ENCODE results near the gene WDR13.

WDR13 gene

DNA sequence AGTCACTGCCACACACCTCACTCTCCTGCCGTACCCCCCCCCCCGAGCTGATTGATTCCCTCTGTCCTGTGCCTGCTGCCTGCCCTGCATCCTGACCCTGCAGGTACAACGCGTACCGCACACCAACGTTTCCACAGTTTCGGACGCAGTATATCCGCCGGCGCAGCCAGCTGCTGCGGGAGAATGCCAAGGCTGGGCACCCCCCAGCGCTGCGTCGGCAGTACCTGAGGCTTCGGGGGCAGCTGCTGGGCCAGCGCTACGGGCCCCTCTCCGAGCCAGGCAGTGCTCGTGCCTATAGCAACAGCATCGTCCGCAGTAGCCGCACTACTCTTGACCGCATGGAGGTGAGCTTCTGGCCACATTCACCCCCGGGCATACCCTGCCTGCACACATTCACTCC lies 1.3 kb downstream of the WDR13 start:
- peak overlapping the region in 1 of 2 donors; percentile 62 for H3K4me3 ChIP-seq (ENCODE audit: low read depth in 1 of 2, low read length in 2 of 2)
- no peaks in the 10 kb centered on the region for H3K27me3 ChIP-seq (ENCODE audit: low read depth, low read length)
- H3K36me3 ChIP-seq (ENCODE audit: control insufficient read depth in 1 of 2, insufficient read depth in 2 of 2, low read length in 2 of 2), result peaks cover 10 to 47% of the 10 kb centered on the region in 2 donors
- H3K27ac ChIP-seq (ENCODE audit: low read length), result peak overlapping the region; percentile 89
- H3K4me1 ChIP-seq (ENCODE audit: control insufficient read depth in 1 of 2, insufficient read depth in 2 of 2, low read length in 2 of 2), result peaks cover 0 to 6% of the 10 kb centered on the region in 2 donors
- H3K9me3 ChIP-seq (ENCODE audit: control insufficient read depth in 1 of 2, low read length in 2 of 2), result no peaks in the 10 kb centered on the region

DNA sequence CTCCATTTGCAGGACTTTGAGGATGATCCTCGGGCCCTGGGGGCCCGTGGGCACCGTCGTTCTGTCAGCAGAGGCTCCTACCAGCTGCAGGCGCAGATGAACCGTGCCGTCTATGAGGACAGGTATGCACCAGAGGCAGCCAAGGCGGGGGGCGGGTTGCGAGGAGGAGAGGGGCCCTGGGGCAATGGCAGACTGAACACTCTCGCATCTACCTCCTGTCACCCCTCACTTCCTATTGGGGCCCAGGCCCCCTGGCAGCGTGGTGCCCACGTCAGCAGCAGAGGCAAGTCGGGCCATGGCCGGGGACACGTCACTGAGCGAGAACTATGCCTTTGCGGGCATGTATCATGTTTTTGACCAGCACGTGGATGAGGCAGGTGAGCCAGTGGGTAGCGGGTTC lies 2.0 kb downstream of the WDR13 start:
- H3K4me1 ChIP-seq (ENCODE audit: control insufficient read depth in 1 of 2, insufficient read depth in 2 of 2, low read length in 2 of 2), result peaks cover 0 to 6% of the 10 kb centered on the region in 2 donors
- H3K27ac ChIP-seq (ENCODE audit: low read length), result no peak overlapping the region
- no peaks in the 10 kb centered on the region for H3K27me3 ChIP-seq (ENCODE audit: low read depth, low read length)
- peaks cover 10 to 55% of the 10 kb centered on the region in 2 donors for H3K36me3 ChIP-seq (ENCODE audit: control insufficient read depth in 1 of 2, insufficient read depth in 2 of 2, low read length in 2 of 2)
- H3K4me3 ChIP-seq (ENCODE audit: low read depth in 1 of 2, low read length in 2 of 2), result no peak overlapping the region
- H3K9me3 ChIP-seq (ENCODE audit: control insufficient read depth in 1 of 2, low read length in 2 of 2), result no peaks in the 10 kb centered on the region

DNA sequence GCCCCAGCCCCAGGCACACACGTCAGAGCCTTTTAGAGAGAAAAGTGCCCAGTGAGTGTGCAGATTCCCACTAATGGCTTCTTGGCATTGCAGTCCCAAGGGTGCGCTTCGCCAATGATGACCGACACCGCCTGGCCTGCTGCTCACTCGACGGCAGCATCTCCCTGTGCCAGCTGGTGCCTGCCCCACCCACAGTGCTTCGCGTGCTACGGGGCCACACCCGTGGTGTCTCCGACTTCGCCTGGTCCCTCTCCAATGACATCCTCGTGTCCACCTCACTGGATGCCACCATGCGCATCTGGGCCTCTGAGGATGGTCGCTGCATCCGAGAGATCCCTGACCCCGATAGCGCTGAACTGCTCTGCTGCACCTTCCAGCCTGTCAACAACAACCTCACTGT lies 2.9 kb downstream of the WDR13 start:
- H3K9me3 ChIP-seq (ENCODE audit: control insufficient read depth in 1 of 2, low read length in 2 of 2), result no peaks in the 10 kb centered on the region
- peaks cover 12 to 64% of the 10 kb centered on the region in 2 donors for H3K36me3 ChIP-seq (ENCODE audit: control insufficient read depth in 1 of 2, insufficient read depth in 2 of 2, low read length in 2 of 2)
- H3K27ac ChIP-seq (ENCODE audit: low read length), result no peak overlapping the region
- H3K4me3 ChIP-seq (ENCODE audit: low read depth in 1 of 2, low read length in 2 of 2), result no peak overlapping the region
- H3K4me1 ChIP-seq (ENCODE audit: control insufficient read depth in 1 of 2, insufficient read depth in 2 of 2, low read length in 2 of 2), result peaks cover 0 to 6% of the 10 kb centered on the region in 2 donors
- no peaks in the 10 kb centered on the region for H3K27me3 ChIP-seq (ENCODE audit: low read depth, low read length)

DNA sequence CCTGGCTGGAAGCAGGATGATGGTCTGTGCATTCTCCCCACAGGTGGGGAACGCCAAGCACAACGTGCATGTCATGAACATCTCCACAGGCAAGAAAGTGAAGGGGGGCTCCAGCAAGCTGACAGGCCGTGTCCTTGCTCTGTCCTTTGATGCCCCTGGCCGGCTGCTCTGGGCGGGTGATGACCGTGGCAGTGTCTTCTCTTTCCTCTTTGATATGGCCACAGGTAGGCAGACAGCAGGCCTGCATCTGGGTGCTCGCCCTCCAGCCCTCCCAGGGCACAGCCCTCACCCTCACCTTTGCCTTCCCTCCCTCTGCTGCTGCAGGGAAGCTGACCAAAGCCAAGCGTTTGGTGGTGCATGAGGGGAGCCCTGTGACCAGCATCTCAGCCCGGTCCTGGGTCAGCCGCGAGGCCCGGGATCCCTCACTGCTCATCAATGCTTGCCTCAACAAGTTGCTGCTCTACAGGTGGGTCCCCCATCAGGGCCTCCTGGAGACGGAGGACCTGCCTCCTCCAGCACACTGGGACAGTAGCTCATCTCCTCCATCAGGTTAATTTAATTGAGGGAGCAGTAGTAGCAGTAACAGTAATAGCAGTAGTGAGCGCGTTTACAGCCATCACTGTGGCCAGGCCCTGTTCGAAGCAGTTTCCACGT lies 4.6 kb downstream of the WDR13 start:
- H3K27me3 ChIP-seq (ENCODE audit: low read depth, low read length), result no peaks in the 10 kb centered on the region
- no peak overlapping the region for H3K27ac ChIP-seq (ENCODE audit: low read length)
- no peak overlapping the region for H3K4me3 ChIP-seq (ENCODE audit: low read depth in 1 of 2, low read length in 2 of 2)
- H3K36me3 ChIP-seq (ENCODE audit: control insufficient read depth in 1 of 2, insufficient read depth in 2 of 2, low read length in 2 of 2), result peaks cover 13 to 67% of the 10 kb centered on the region in 2 donors
- H3K9me3 ChIP-seq (ENCODE audit: control insufficient read depth in 1 of 2, low read length in 2 of 2), result no peaks in the 10 kb centered on the region
- peaks cover 0 to 6% of the 10 kb centered on the region in 2 donors for H3K4me1 ChIP-seq (ENCODE audit: control insufficient read depth in 1 of 2, insufficient read depth in 2 of 2, low read length in 2 of 2)

DNA sequence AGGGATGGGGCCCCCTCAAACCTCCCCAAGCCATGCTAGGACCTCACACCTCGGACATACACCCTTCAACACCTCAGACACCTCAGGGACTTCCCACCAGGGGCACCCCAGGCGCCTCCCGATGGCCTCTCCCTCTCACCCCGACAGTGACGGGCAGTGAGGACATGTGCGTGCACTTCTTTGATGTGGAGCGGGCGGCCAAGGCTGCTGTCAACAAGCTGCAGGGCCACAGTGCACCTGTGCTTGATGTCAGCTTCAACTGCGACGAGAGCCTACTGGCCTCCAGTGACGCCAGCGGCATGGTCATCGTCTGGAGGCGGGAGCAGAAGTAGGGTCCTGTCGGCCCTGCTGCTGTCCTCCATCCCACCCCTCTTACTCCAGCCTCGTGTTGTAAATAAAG lies 7.4 kb downstream of the WDR13 start:
- peaks cover 13 to 57% of the 10 kb centered on the region in 2 donors for H3K36me3 ChIP-seq (ENCODE audit: control insufficient read depth in 1 of 2, insufficient read depth in 2 of 2, low read length in 2 of 2)

DNA sequence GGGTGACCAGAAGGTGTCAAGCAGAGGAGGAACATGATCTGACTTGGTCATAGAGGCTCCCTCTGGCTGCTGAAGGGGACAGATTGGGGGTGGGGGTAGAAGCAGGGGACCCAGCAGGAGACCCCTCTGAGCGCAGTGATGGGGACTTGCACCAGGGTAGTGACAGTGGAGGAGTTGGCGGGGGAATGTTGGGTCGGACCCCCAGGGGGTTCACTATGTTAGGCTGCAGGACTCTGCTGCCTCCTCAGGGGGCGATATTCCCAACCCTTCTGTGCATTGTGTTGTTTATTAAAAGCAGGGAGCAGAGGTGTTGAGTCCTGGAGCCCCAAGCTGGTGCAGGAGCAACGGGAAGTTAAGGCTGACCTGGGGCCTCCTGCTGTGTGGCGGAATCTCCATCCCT lies 8.8 kb downstream of the WDR13 start:
- Histone ChIP-seq H3K4me1 (ENCODE audit: control insufficient read depth in 1 of 2, insufficient read depth in 2 of 2, low read length in 2 of 2) (no peaks in the 10 kb centered on the region), H3K36me3 (ENCODE audit: control insufficient read depth in 1 of 2, insufficient read depth in 2 of 2, low read length in 2 of 2) (peaks cover 13 to 43% of the 10 kb centered on the region in 2 donors), H3K27ac (ENCODE audit: low read length) (no peak overlapping the region), H3K9me3 (ENCODE audit: control insufficient read depth in 1 of 2, low read length in 2 of 2) (no peaks in the 10 kb centered on the region), H3K4me3 (ENCODE audit: low read depth in 1 of 2, low read length in 2 of 2) (no peak overlapping the region), H3K27me3 (ENCODE audit: low read depth, low read length) (no peaks in the 10 kb centered on the region)

More for the DNA sequence above, 7.4 kb downstream of the WDR13 start:
- Histone ChIP-seq H3K9me3 (ENCODE audit: control insufficient read depth in 1 of 2, low read length in 2 of 2) (no peaks in the 10 kb centered on the region), H3K4me3 (ENCODE audit: low read depth in 1 of 2, low read length in 2 of 2) (no peak overlapping the region), H3K27ac (ENCODE audit: low read length) (no peak overlapping the region), H3K4me1 (ENCODE audit: control insufficient read depth in 1 of 2, insufficient read depth in 2 of 2, low read length in 2 of 2) (no peaks in the 10 kb centered on the region), H3K27me3 (ENCODE audit: low read depth, low read length) (no peaks in the 10 kb centered on the region)

DNA sequence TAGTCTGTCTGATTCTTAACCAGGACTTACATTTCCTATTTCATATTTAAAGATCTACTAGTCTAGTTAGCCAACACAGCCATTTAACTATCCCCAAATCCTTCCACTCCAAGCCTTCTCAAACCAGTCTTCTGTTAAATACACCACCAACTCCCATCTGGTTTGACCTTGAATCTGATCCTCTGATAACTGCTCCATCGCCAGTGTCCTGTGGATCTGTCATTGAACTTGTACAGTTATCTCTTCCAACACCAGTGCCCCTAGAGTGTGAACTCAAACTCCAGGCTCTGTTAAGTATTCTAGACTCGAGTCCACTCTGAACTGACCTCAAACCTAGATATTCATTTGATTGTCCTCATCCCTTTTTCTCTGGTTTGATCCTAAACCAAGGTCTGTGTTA lies 14.4 kb downstream of the WDR13 start:
- Histone ChIP-seq H3K4me1 (ENCODE audit: control insufficient read depth in 1 of 2, insufficient read depth in 2 of 2, low read length in 2 of 2) (no peaks in the 10 kb centered on the region), H3K4me3 (ENCODE audit: low read depth in 1 of 2, low read length in 2 of 2) (no peak overlapping the region), H3K36me3 (ENCODE audit: control insufficient read depth in 1 of 2, insufficient read depth in 2 of 2, low read length in 2 of 2) (no peaks in the 10 kb centered on the region), H3K27me3 (ENCODE audit: low read depth, low read length) (no peaks in the 10 kb centered on the region), H3K9me3 (ENCODE audit: control insufficient read depth in 1 of 2, low read length in 2 of 2) (no peaks in the 10 kb centered on the region), H3K27ac (ENCODE audit: low read length) (no peak overlapping the region)

DNA sequence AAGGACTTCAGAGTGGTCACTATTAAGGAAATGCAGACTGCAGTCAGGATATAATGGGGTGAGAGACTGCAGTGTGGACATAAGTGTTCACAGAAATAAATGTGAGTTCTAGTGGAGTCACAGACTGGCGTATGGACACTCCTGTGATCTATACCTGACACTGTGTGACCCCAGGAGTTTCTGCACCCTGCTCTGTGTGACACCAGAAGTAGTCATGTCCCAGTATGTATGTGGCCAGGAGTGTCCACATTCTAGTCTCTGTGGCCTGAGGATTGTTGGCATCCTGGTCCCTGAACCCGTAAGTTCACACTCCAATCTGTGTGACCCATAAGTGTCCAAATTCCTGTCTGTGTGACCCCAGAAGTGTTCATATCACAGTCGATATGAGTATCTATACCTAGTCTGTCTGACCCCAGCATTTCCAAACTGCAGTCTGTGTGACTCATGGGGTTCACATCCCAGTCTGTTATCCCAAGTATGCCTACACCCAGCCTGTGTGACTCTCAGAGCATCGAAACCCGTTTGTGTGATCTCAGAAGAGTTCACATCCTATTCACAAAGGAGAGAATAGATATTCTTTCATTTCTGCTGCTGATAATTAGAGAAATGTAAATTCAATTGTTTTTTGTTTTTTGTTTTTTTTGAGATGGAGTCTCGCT lies 16.3 kb downstream of the WDR13 start:
- Histone ChIP-seq H3K9me3 (ENCODE audit: control insufficient read depth in 1 of 2, low read length in 2 of 2) (no peaks in the 10 kb centered on the region), H3K27ac (ENCODE audit: low read length) (no peak overlapping the region), H3K36me3 (ENCODE audit: control insufficient read depth in 1 of 2, insufficient read depth in 2 of 2, low read length in 2 of 2) (no peaks in the 10 kb centered on the region), H3K4me1 (ENCODE audit: control insufficient read depth in 1 of 2, insufficient read depth in 2 of 2, low read length in 2 of 2) (no peaks in the 10 kb centered on the region), H3K4me3 (ENCODE audit: low read depth in 1 of 2, low read length in 2 of 2) (no peak overlapping the region), H3K27me3 (ENCODE audit: low read depth, low read length) (no peaks in the 10 kb centered on the region)

DNA sequence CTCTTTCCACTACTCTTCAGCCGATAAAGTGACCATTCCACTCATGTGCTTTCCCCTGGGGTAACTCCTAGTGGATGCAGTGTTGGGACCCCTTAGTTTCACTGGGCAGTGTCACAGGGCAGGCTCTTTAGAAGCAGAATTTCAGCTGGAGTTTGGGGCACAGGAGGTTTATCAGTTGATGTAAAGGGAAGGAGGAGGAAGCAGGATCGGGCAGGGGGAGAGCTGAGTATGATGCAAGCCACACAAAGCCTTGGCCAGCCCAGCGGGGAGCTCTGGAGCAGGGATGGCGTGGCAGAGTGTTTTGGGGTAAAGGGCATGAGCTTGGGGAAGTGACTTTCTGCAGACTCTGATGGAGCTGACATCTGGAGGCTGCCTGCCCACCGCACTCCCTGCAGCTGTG lies 19.3 kb downstream of the WDR13 start:
- Histone ChIP-seq H3K27ac (ENCODE audit: low read length) (no peak overlapping the region), H3K27me3 (ENCODE audit: low read depth, low read length) (no peaks in the 10 kb centered on the region), H3K9me3 (ENCODE audit: control insufficient read depth in 1 of 2, low read length in 2 of 2) (no peaks in the 10 kb centered on the region), H3K4me3 (ENCODE audit: low read depth in 1 of 2, low read length in 2 of 2) (no peak overlapping the region), H3K36me3 (ENCODE audit: control insufficient read depth in 1 of 2, insufficient read depth in 2 of 2, low read length in 2 of 2) (no peaks in the 10 kb centered on the region), H3K4me1 (ENCODE audit: control insufficient read depth in 1 of 2, insufficient read depth in 2 of 2, low read length in 2 of 2) (no peaks in the 10 kb centered on the region)

DNA sequence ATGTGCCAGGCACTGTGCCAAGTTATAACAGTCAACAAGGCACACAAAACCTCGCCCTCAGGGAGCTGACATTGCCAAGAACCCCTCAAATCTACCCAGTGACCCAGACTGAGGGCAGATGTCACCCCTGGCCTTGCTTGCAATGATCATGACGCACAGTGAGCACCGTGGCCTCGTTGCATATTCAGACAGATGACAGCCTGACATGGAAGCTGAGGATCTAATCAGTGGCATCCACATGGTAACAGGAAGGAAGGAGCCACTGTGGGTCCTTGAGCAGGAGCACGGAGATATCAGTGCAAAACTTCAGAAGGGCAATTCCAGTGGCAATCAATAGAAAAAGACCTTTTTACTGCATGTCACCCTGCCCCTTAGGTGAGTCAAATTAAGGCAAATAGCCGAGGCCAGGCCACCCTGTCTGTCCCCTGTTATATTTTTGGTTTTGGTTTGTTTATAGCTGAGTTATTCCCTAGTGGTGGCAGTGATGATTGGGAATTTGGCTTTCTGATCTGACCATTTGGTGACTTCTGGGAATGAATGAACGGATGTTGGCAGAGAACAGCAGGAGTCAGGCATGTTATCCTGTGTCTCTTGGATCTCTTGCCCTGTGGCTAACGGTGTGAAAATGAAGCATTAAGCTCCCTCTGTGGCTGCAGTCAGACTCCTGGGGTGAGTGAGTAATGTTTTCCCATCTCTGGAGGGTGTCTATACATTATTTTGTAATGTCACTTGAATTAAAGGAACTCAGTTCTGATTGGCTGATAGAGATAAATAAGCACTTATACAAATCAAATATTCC lies 20.4 kb downstream of the WDR13 start:
- no peaks in the 10 kb centered on the region for H3K4me1 ChIP-seq (ENCODE audit: control insufficient read depth in 1 of 2, insufficient read depth in 2 of 2, low read length in 2 of 2)
- H3K4me3 ChIP-seq (ENCODE audit: low read depth in 1 of 2, low read length in 2 of 2), result no peak overlapping the region
- H3K9me3 ChIP-seq (ENCODE audit: control insufficient read depth in 1 of 2, low read length in 2 of 2), result no peaks in the 10 kb centered on the region
- H3K27ac ChIP-seq (ENCODE audit: low read length), result no peak overlapping the region
- no peaks in the 10 kb centered on the region for H3K36me3 ChIP-seq (ENCODE audit: control insufficient read depth in 1 of 2, insufficient read depth in 2 of 2, low read length in 2 of 2)
- H3K27me3 ChIP-seq (ENCODE audit: low read depth, low read length), result no peaks in the 10 kb centered on the region
